22Rv1 (cell line): ENCODE results near the gene DUSP16.

ENCODE experiments used
- H3K27ac ChIP-seq: fragments of 450-650 bp; 2 replicates; pipeline ENCODE4 v1.5.1; 2017
- ZFX ChIP-seq: fragments of 450-650 bp; IDR thresholded peaks from 2 replicates; pipeline ENCODE4 v1.6.1; 2017; ENCODE audit warnings: antibody characterized with exemption, borderline replicate concordance
- TF ChIP-seq, protein P1 (sequence below): fragments of 450-650 bp; IDR thresholded peaks from 2 replicates; pipeline ENCODE4 v1.5.1; 2017; ENCODE audit warnings: mild to moderate bottlenecking

DUSP16 gene

GRCh38 chr12:12449533-12450025 is 113.1 kb downstream of the DUSP16 start:
- H3K27ac ChIP-seq: peak overlapping the region; percentile 62
- TF ChIP-seq, protein P1, sequence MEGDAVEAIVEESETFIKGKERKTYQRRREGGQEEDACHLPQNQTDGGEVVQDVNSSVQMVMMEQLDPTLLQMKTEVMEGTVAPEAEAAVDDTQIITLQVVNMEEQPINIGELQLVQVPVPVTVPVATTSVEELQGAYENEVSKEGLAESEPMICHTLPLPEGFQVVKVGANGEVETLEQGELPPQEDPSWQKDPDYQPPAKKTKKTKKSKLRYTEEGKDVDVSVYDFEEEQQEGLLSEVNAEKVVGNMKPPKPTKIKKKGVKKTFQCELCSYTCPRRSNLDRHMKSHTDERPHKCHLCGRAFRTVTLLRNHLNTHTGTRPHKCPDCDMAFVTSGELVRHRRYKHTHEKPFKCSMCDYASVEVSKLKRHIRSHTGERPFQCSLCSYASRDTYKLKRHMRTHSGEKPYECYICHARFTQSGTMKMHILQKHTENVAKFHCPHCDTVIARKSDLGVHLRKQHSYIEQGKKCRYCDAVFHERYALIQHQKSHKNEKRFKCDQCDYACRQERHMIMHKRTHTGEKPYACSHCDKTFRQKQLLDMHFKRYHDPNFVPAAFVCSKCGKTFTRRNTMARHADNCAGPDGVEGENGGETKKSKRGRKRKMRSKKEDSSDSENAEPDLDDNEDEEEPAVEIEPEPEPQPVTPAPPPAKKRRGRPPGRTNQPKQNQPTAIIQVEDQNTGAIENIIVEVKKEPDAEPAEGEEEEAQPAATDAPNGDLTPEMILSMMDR: no peak
- TF ChIP-seq ZFX: no peak

DNA sequence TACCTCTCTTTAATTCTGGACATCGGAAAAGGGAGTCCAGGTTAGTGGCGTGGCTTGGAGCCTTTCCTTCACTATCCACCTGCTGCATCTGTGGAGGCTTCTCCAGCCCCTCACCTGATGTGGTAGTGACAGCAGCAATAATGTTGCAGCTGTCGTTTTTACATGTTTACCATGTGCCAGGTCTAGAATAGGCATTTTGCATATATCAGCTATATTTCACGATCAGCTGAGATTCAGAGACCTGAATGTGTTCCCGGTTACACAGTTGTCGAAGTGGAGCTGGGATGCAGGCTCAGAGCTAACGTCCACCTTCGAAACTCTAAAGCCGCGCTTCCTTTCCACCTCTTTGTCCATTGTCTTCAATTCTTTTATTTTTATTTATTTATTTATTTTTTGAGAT is 114.8 kb downstream of the DUSP16 start:
- no peak for TF ChIP-seq ZFX
- TF ChIP-seq, protein P1: no peak
- no peak overlapping the region for H3K27ac ChIP-seq

DNA sequence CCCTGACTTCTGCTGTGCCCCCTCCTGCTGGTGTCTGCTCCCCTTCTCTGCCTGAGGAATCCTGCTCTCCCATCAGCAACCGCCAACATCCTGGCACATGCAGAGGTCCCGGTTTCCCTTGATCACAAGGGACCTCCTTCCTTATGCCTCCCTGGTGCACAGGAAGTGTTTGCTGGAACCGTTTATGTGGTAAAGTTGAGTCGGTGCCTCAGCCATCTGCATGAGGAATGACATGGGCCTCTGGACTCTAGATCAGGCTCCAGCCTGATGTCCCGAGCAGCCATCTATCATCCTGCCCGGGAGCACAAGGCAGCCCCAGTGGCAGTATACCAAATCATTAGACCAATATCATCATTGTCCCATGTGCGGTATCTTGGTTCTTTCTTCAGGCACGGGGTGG is 115.4 kb downstream of the DUSP16 start:
- no peak for TF ChIP-seq ZFX
- TF ChIP-seq, protein P1: no peak
- H3K27ac ChIP-seq: 0 out of 2 replicates have a peak overlapping the region, but pooled peaks have one; percentile 10

- H3K27ac ChIP-seq: peak overlapping the region; percentile 10; the same call in 1 of the 2 replicates
- TF ChIP-seq, protein P1: no peak
- no peak for TF ChIP-seq ZFX
Measured at GRCh38 chr12:12446786-12447185, 115.9 kb downstream of the DUSP16 start.

GRCh38 chr12:12445882-12446181 is 116.8 kb downstream of the DUSP16 start:
- TF ChIP-seq, protein P1: no peak
- no peak for TF ChIP-seq ZFX
- H3K27ac ChIP-seq: peak overlapping the region; percentile 10; the same call in 1 of the 2 replicates

DNA sequence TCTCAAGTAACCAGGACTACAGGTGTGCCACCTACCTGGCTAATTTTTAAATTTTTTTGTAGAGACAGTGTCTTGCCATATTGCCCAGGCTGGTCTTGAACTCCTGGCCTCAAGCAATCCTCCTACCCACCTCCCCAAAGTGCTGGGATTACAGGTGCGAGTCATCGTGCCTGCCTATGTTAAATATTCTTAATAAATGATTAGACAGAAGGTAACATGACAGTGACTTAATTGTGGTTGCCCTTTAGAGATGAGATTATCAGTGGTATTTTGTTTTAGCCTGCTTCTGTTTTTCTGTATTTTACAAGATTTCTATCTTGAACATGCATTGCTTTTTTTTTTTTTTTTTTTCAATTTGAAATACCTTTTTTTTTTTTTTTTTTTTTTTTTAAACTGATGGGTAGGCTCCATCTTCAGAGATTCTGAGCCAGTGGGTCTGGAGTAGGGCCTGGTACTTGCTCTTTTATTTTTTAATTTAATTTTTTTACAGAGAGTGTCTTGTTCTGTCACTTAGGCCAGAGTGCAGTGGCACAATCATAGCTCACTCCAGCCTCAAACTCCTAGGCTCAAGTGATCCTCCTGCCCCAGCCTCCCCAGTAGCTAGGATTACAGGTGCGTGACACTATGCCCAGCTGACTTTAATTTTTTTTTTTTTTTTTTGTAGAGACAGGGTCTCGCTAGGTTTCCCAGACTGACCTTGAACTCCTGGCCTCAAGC is 117.3 kb downstream of the DUSP16 start:
- TF ChIP-seq ZFX: no peak
- TF ChIP-seq, protein P1: no peak
- 0 out of 2 replicates have a peak overlapping the region, but pooled peaks have one; percentile 10 for H3K27ac ChIP-seq

DNA sequence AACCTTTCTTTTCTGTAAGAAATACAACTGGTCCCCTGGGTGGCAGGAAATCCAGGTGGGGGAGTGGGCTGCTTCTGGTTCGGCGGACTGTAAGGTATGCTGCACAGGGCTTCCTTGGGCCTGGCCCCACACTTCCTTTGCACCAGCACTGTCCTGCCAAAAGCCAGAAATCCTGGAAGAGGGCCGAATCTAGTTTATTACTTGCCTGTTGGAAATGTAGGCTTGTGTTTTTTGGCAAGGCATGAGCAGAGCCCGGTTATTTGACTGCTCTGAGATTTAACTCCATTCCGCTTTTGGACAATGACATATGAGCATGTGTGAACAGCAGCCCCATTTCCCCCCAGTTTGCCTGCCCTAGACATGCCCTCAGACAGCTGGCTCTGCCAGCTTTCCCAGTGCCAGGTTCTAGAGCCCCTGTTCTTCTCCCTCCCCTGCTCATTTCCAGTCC is 119.2 kb downstream of the DUSP16 start:
- H3K27ac ChIP-seq: peak overlapping the region; percentile 38; the same call in 1 of the 2 replicates
- TF ChIP-seq ZFX: no peak
- TF ChIP-seq, protein P1: no peak
